Heart left ventricle (tissue), 16 donors: ENCODE results near the gene PPP1R2. TPM values are rescaled to one million over a fixed set of nuclear protein-coding genes. Genes with fewer than 3 reads are reported as not detected.
"Not testable (repeated sequence)": the region's sequence is repeated elsewhere in the genome, so short reads cannot be mapped to it uniquely, and the experiment has no call there.

Source experiments
- ATAC-seq, 4 donors: fragments of 200-7000 bp; cut with Tn5 transposase; one replicate each; pipeline ENCODE4 v1.9.1; 2020 to 2022; ENCODE audit warnings: moderate library complexity in 4 of 4, mild to moderate bottlenecking in 3 of 4, moderate number of reproducible peaks in 1 of 4
- DNase-seq, 5 donors: peaks; one replicate each; pipeline ENCODE4 v3.0.0-alpha.2; 2020
- H3K27ac ChIP-seq, 12 donors: fragments of 200-600 bp; sonication (generic) in 4 of 12; one replicate each; pipeline versions ENCODE4 v1.5.0 to v1.8.0; 2016 to 2022; ENCODE audit warnings: mild to moderate bottlenecking in 2 of 12
- H3K27me3 ChIP-seq, 9 donors: fragments of 200-600 bp; sonication (generic) in 2 of 9; one replicate each; pipeline versions ENCODE4 v1.5.1 to v1.8.0; 2016 to 2022; ENCODE audit warnings: mild to moderate bottlenecking in 3 of 9
- H3K36me3 ChIP-seq, 9 donors: fragments of 200-600 bp; sonication (generic) in 2 of 9; one replicate each; pipeline versions ENCODE4 v1.5.0 to v1.8.0; 2018 to 2022; ENCODE audit warnings: mild to moderate bottlenecking in 2 of 9
- H3K4me1 ChIP-seq, 12 donors: fragments of 200-600 bp; sonication (generic) in 4 of 12; one replicate each; pipeline versions ENCODE4 v1.5.0 to v1.8.0; 2016 to 2022; ENCODE audit warnings: mild to moderate bottlenecking in 3 of 12
- H3K4me3 ChIP-seq, 12 donors: fragments of 200-600 bp; sonication (generic) in 4 of 12; one replicate each; pipeline versions ENCODE4 v1.5.0 to v1.8.0; 2017 to 2022; ENCODE audit warnings: mild to moderate bottlenecking in 9 of 12, moderate library complexity in 4 of 12
- H3K9me3 ChIP-seq, 12 donors: fragments of 200-600 bp; sonication (generic) in 4 of 12; one replicate each; pipeline versions ENCODE4 v1.5.0 to v1.8.0; 2016 to 2022; ENCODE audit warnings: mild to moderate bottlenecking in 1 of 12
- CTCF ChIP-seq, 12 donors: fragments of 200-600 bp; sonication (generic) in 4 of 12; IDR thresholded peaks; one replicate each; pipeline versions ENCODE4 v1.5.0 to v1.8.0; 2018 to 2022; ENCODE audit warnings: antibody characterized with exemption in 12 of 12, mild to moderate bottlenecking in 5 of 12
- POLR2A ChIP-seq, 2 donors: fragments of 450-650 bp; IDR thresholded peaks; one replicate each; pipeline ENCODE4 v1.6.1; 2017; ENCODE audit warnings: antibody characterized with exemption in 2 of 2, mild to moderate bottlenecking in 2 of 2, moderate library complexity in 2 of 2
- WGBS, 4 donors: extraction: QIAGEN DNeasy Blood & Tissue Kit in 2 of 4; methylation state at CpG; one replicate each; pipeline versions ENCODE4 v1.1.5 to v1.1.7; 2013 to 2018; 5-methylcytosine and 5-hydroxymethylcytosine counted together
- intact Hi-C, 10 donors: fragments of 100-400 bp; cut with DNase I; formaldehyde crosslinking; loops; one replicate each; pipeline versions ENCODE4 v1.11.1 to v1.14.2; 2022
- long read RNA-seq, 3 donors: library from polyadenylated mRNA; unstranded; transcript quantifications; one replicate each; pipeline ENCODE4 v2.0.0, GENCODE V29; 2020 to 2021
- polyA plus RNA-seq, 2 donors: library from polyadenylated mRNA; stranded (reverse); fragments of 200-250 nt; gene quantifications; one replicate each; pipeline ENCODE4 v1.2.3, GENCODE V29; 2013
- total RNA-seq, 9 donors: library from RNA; depleted of rRNA in 2 of 9; stranded (reverse); fragments of >200 nt in 2 of 9; fragmentation: NEBNext Ultra II Directional in 3 of 9; extraction: Animal tissue kit (Norgen Biotek cat#: 25700) in 3 of 9; gene quantifications; one replicate each; pipeline versions ENCODE4 v1.1.0 to v1.2.4, GENCODE V29; 2016 to 2023
- donor health status: ischemic (EF 13 %, LVEDD 7.1; RV severe dilation, severe dysfunction).
- donor health status: healthy with polysubstance abuse.
- donor health status: DM: no; HTN: yes; CAD: no.
- donor health status: DM: no; HTN: no; CAD: no.
- donor health status: ischemic (EF 25% LVEDD 6.9; RV normal size, moderate dysfunction).
- donor health status: ischemic (EF 25% LVEDD 5.7; RV mildly dilated, moderate dysfunction).
- donor health status: healthy.
- donor health status: DM: yes; HTN: yes; CAD: no.
- donor health status: ischemic (EF 35%, LVEDD 5.7; RV mildly dilated, moderate dysfunction).
- donor health status: nonischemic (EF 11% LVEDD 7.7; RV severe dilation, severe dysfunction).
- donor health status: DM: yes; HTN: yes; CAD: no.
- donor health status: PGD.
- donor health status: ischemic (EF 29% LVEDD 5.4; RV normal size, mild dysfunction).
- donor health status: nonischemic (EF 23%, LVEDD 6.1; RV moderate dilation, normal function).

The PPP1R2 gene
- 10 to 100 TPM; 35.1 to 63.6 (median 44.0) TPM for total RNA-seq
- 10 to 100 TPM; 16.8 to 42.6 TPM for polyA plus RNA-seq
- long read RNA-seq, donor 1, transcript PPP1R2-206 (6 exons, 3,450 nt) = major isoform, 122 of 134 reads
- long read RNA-seq, donor 1, partial matches to known transcripts = 1 of 134 reads
- long read RNA-seq, donor 1, other reads (novel, unspliced or antisense) = 5 of 134 reads
- long read RNA-seq, donor 2, transcript PPP1R2-206 (6 exons, 3,450 nt) = major isoform, 368 of 410 reads
- long read RNA-seq, donor 2, partial matches to known transcripts = 9 of 410 reads
- long read RNA-seq, donor 2, other reads (novel, unspliced or antisense) = 27 of 410 reads
- long read RNA-seq, donor 3, transcript PPP1R2-206 (6 exons, 3,450 nt) = major isoform, 115 of 123 reads
- long read RNA-seq, donor 3, partial matches to known transcripts = 1 of 123 reads
- long read RNA-seq, donor 3, other reads (novel, unspliced or antisense) = 6 of 123 reads

- peaks cover 3 to 83% (median 64%) of the 10 kb centered on the region in 12 donors for H3K4me1 ChIP-seq
- 0 to 1% (median 0%) methylated on average over 64 to 95 of the region's 95 CpGs for WGBS, 4 donors
- intact Hi-C loops = no loop called here
- peak; percentile 93 to 96 (median 93) for DNase-seq
- peak within 1 kb of the TSS; percentile 74 to 98 (median 88) for H3K4me3 ChIP-seq
- H3K27ac ChIP-seq = peak within 1 kb of the TSS; percentile 80 to 97 (median 94)
- no peaks in the 10 kb centered on the region for H3K27me3 ChIP-seq
- no peaks in the 10 kb centered on the region for H3K9me3 ChIP-seq
- TF ChIP-seq CTCF (IDR thresholded peaks at IDR 0.05) (peak in 2 of 12 donors; percentile 5 to 7), POLR2A (IDR thresholded peaks at IDR 0.05) (peak; percentile 57 to 98)
- H3K36me3 ChIP-seq = no peaks in the 10 kb centered on the region
- ATAC-seq = peak; percentile 84 to 95 (median 92)
Measured at GRCh38 chr3:195542698-195543499, at the start of gene PPP1R2. Gene PPP1R2 (minus strand): TSS chr3:195543325. CDS start chr3:195543025, 300 bp downstream.

GRCh38 chr3:195591852-195592251 lies 48.7 kb upstream of the PPP1R2 start:
- TF ChIP-seq CTCF (IDR thresholded peaks at IDR 0.05) (no peak), POLR2A (IDR thresholded peaks at IDR 0.05) (no peak)
- DNase-seq (no peak), ATAC-seq (peak in 1 of 4 donors; percentile 14)
- intact Hi-C loops = no loop called here
- no peaks in the 10 kb centered on the region for H3K27me3 ChIP-seq
- peak overlapping the region in 2 of 12 donors; percentile 24 to 29 for H3K27ac ChIP-seq
- peaks cover 0 to 10% (median 0%) of the 10 kb centered on the region in 12 donors for H3K9me3 ChIP-seq
- H3K36me3 ChIP-seq = no peaks in the 10 kb centered on the region
- no peak overlapping the region for H3K4me3 ChIP-seq
- H3K4me1 ChIP-seq = peaks cover 0 to 16% (median under 1%) of the 10 kb centered on the region in 12 donors
- WGBS, 4 donors = 44 to 72% (median 47%) methylated on average over 2 of the region's 2 CpGs

- H3K4me3 ChIP-seq = no peak overlapping the region
- H3K36me3 ChIP-seq = no peaks in the 10 kb centered on the region
- no peak for DNase-seq
- WGBS, 4 donors = 69 to 77% (median 71%) methylated on average over 6 of the region's 6 CpGs
- peak in 2 of 4 donors; percentile 36 to 55 for ATAC-seq
- peaks cover 0 to 13% (median 0%) of the 10 kb centered on the region in 12 donors for H3K4me1 ChIP-seq
- peak overlapping the region in 2 of 12 donors; percentile 16 to 29 for H3K27ac ChIP-seq
- intact Hi-C loops = no loop called here
- H3K9me3 ChIP-seq = peaks cover 0 to 10% (median 0%) of the 10 kb centered on the region in 12 donors
- TF ChIP-seq CTCF (IDR thresholded peaks at IDR 0.05) (no peak), POLR2A (IDR thresholded peaks at IDR 0.05) (no peak)
- H3K27me3 ChIP-seq = no peaks in the 10 kb centered on the region
Measured at GRCh38 chr3:195591220-195591619, 48.1 kb upstream of the PPP1R2 start.

GRCh38 chr3:195590381-195590780 lies 47.3 kb upstream of the PPP1R2 start:
- ATAC-seq, H3K27ac ChIP-seq, H3K4me3 ChIP-seq, H3K27me3 ChIP-seq, DNase-seq, intact Hi-C loops, H3K4me1 ChIP-seq, H3K36me3 ChIP-seq: not testable (repeated sequence)
- H3K9me3 ChIP-seq = peaks cover 0 to 10% (median 0%) of the 10 kb centered on the region in 12 donors
- WGBS, 4 donors = 94 to 100% (median 99%) methylated on average over 2 of the region's 2 CpGs

- ATAC-seq, intact Hi-C loops: not testable (repeated sequence)
- 38 to 80% (median 57%) methylated on average over 6 of the region's 6 CpGs for WGBS, 4 donors
Measured at GRCh38 chr3:195589796-195590195, 46.7 kb upstream of the PPP1R2 start.

More at GRCh38 chr3:195589796-195590195, 46.7 kb upstream of the PPP1R2 start:
- not testable (repeated sequence) for H3K27ac ChIP-seq, H3K36me3 ChIP-seq, DNase-seq, H3K27me3 ChIP-seq, H3K4me3 ChIP-seq
- Histone ChIP-seq H3K4me1 (peaks cover 0 to 13% (median 0%) of the 10 kb centered on the region in 12 donors), H3K9me3 (peaks cover 0 to 10% (median 0%) of the 10 kb centered on the region in 12 donors)
